ENCODE results near the gene PLET1.

PLET1 gene

GRCh38 chr11:112285841-112286311 lies 25.2 kb upstream of the PLET1 start:
- DNase-seq (ENCODE audit: insufficient read length, low spot score) = no peak
- no peak for FAIRE-seq

- no peak for FAIRE-seq
- no peak for DNase-seq (ENCODE audit: insufficient read length, low spot score)
Observed at GRCh38 chr11:112281726-112282125, 21.1 kb upstream of the PLET1 start.

- FAIRE-seq = peak; percentile 87
- peak; percentile 57 for DNase-seq (ENCODE audit: insufficient read length, low spot score)
Observed at GRCh38 chr11:112280268-112281126, 19.8 kb upstream of the PLET1 start.

GRCh38 chr11:112279901-112280267 lies 19.2 kb upstream of the PLET1 start:
- peak; percentile 57 for DNase-seq (ENCODE audit: insufficient read length, low spot score)
- FAIRE-seq = peak; percentile 35

GRCh38 chr11:112278803-112279202 lies 18.1 kb upstream of the PLET1 start:
- DNase-seq (ENCODE audit: insufficient read length, low spot score) (no peak), FAIRE-seq (no peak)

- no peak for DNase-seq (ENCODE audit: insufficient read length, low spot score)
- no peak for FAIRE-seq
Observed at GRCh38 chr11:112277941-112278340, 17.3 kb upstream of the PLET1 start.

GRCh38 chr11:112277029-112277428 lies 16.4 kb upstream of the PLET1 start:
- DNase-seq (ENCODE audit: insufficient read length, low spot score) = no peak
- FAIRE-seq = no peak

GRCh38 chr11:112274007-112274783 lies 13.5 kb upstream of the PLET1 start:
- DNase-seq (ENCODE audit: insufficient read length, low spot score) = no peak
- FAIRE-seq = no peak

- FAIRE-seq (no peak), DNase-seq (ENCODE audit: insufficient read length, low spot score) (no peak)
Observed at GRCh38 chr11:112273066-112273465, 12.4 kb upstream of the PLET1 start.

GRCh38 chr11:112271242-112271641 lies 10.6 kb upstream of the PLET1 start:
- DNase-seq (ENCODE audit: insufficient read length, low spot score) (no peak), FAIRE-seq (no peak)

- FAIRE-seq = no peak
- DNase-seq (ENCODE audit: insufficient read length, low spot score) = no peak
Observed at GRCh38 chr11:112270551-112271180, 10.0 kb upstream of the PLET1 start.

- DNase-seq (ENCODE audit: insufficient read length, low spot score) = no peak
- FAIRE-seq = no peak
Observed at GRCh38 chr11:112269139-112269538, 8.5 kb upstream of the PLET1 start.

- no peak for FAIRE-seq
Observed at GRCh38 chr11:112268406-112268805, 7.7 kb upstream of the PLET1 start.

GRCh38 chr11:112267188-112267591 lies 6.5 kb upstream of the PLET1 start:
- no peak for DNase-seq (ENCODE audit: insufficient read length, low spot score)
- FAIRE-seq = no peak

More at GRCh38 chr11:112268406-112268805, 7.7 kb upstream of the PLET1 start:
- DNase-seq (ENCODE audit: insufficient read length, low spot score) = no peak

GRCh38 chr11:112266410-112266778 lies 5.7 kb upstream of the PLET1 start:
- DNase-seq (ENCODE audit: insufficient read length, low spot score) = no peak
- FAIRE-seq = no peak

- DNase-seq (ENCODE audit: insufficient read length, low spot score) = no peak
Observed at GRCh38 chr11:112265659-112266409, 5.2 kb upstream of the PLET1 start.

GRCh38 chr11:112255067-112255720 lies 5.5 kb downstream of the PLET1 start:
- FAIRE-seq (no peak), DNase-seq (ENCODE audit: insufficient read length, low spot score) (no peak)

More at GRCh38 chr11:112265659-112266409, 5.2 kb upstream of the PLET1 start:
- no peak for FAIRE-seq

GRCh38 chr11:112253605-112254242 lies 6.9 kb downstream of the PLET1 start:
- DNase-seq (ENCODE audit: insufficient read length, low spot score) (no peak), FAIRE-seq (no peak)

- DNase-seq (ENCODE audit: insufficient read length, low spot score) (no peak), FAIRE-seq (no peak)
Observed at GRCh38 chr11:112249871-112250610, 10.6 kb downstream of the PLET1 start.
